Left ventricle myocardium inferior (tissue), 1 donor: ENCODE results near the gene ESPL1. TPM values are rescaled to one million over a fixed set of nuclear protein-coding genes. Genes with fewer than 3 reads are reported as not detected.

Experiments
- DNase-seq: peaks from one replicate; pipeline ENCODE4 v3.0.0-alpha.2; 2020
- H3K27ac ChIP-seq: fragments of 200-600 bp; replicated peaks from 2 replicates; pipeline ENCODE4 v1.8.0; 2021
- H3K27me3 ChIP-seq: fragments of 200-600 bp; 2 replicates; pipeline ENCODE4 v1.8.0; 2021; ENCODE audit warnings: low read depth
- H3K36me3 ChIP-seq: fragments of 200-600 bp; 2 replicates; pipeline ENCODE4 v1.8.0; 2021
- H3K4me1 ChIP-seq: fragments of 200-600 bp; 2 replicates; pipeline ENCODE4 v1.8.0; 2021
- H3K4me3 ChIP-seq: fragments of 200-600 bp; 2 replicates; pipeline ENCODE4 v1.8.0; 2021; ENCODE audit warnings: mild to moderate bottlenecking, moderate library complexity
- H3K9me3 ChIP-seq: fragments of 200-600 bp; replicated peaks from 2 replicates; pipeline ENCODE4 v1.8.0; 2021
- intact Hi-C: fragments of 100-400 bp; cut with micrococcal nuclease; formaldehyde crosslinking; loops from one replicate; pipeline ENCODE4 v1.11.0; 2022
- long read RNA-seq: library from polyadenylated mRNA; unstranded; transcript quantifications from one replicate; pipeline ENCODE4 v2.0.0, GENCODE V29; 2021
- total RNA-seq: library from RNA; stranded (reverse); fragmentation: NEBNext Ultra II Directional; extraction: Animal tissue kit (Norgen Biotek cat#: 25700); gene quantifications from one replicate; pipeline ENCODE4 v1.2.1, GENCODE V29; 2021
- TF ChIP-seq, protein P1 (sequence below): fragments of 200-600 bp; IDR thresholded peaks from 2 replicates; pipeline ENCODE4 v1.8.0; 2021; ENCODE audit warnings: antibody characterized with exemption, mild to moderate bottlenecking, borderline replicate concordance
- donor health status: DM: no; HTN: yes; CAD: no; lungs with severe emphysema.

ESPL1 gene
- total RNA-seq = 0.36 TPM
- long read RNA-seq = 0 reads

DNA sequence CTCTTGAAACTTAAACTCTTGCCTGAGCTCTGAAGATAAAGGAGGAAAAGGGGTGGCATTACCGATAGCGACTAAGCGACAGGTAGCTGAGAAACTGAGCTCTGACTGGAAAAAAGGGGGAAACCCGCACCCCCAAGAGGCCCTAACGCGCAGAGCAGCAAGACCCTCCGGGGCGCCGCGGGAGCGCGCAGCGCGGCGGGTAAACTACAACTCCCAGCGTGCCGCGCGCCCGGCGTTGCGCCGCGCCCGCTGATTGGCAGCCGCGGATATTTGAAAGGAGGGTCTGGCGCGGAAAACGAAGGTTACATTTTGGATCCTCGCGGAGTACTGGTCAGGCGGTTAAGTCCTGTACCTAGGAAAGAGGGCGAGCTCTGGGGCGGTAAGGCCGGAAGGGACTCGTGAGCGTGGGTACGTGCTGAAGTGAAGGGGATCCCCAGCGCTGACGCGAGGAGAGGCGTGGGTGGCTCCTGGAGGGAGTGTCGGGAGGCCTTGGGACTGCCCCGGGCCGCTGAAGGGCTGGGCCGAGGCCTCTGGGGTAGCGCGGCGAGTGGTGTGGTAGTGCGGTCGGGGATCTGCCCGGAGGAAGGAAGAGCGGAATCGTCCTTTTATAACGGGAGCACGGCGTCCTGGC, at the start of gene ESPL1:
TSS of gene ESPL1 (plus strand) at position 301 of the 631 bp plus-strand sequence. CDS start 468 bp downstream, outside the sequence.
- H3K4me1 ChIP-seq = peaks cover 15% of the 10 kb centered on the region
- TF ChIP-seq, protein P1, sequence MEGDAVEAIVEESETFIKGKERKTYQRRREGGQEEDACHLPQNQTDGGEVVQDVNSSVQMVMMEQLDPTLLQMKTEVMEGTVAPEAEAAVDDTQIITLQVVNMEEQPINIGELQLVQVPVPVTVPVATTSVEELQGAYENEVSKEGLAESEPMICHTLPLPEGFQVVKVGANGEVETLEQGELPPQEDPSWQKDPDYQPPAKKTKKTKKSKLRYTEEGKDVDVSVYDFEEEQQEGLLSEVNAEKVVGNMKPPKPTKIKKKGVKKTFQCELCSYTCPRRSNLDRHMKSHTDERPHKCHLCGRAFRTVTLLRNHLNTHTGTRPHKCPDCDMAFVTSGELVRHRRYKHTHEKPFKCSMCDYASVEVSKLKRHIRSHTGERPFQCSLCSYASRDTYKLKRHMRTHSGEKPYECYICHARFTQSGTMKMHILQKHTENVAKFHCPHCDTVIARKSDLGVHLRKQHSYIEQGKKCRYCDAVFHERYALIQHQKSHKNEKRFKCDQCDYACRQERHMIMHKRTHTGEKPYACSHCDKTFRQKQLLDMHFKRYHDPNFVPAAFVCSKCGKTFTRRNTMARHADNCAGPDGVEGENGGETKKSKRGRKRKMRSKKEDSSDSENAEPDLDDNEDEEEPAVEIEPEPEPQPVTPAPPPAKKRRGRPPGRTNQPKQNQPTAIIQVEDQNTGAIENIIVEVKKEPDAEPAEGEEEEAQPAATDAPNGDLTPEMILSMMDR = peak; percentile 58
- intact Hi-C loops = no loop called here
- no peaks in the 10 kb centered on the region for H3K27me3 ChIP-seq
- peak within 1 kb of the TSS; percentile 77 for H3K4me3 ChIP-seq
- peak; percentile 69 for DNase-seq
- H3K9me3 ChIP-seq = no peaks in the 10 kb centered on the region
- peak within 1 kb of the TSS; percentile 59 for H3K27ac ChIP-seq
- no peaks in the 10 kb centered on the region for H3K36me3 ChIP-seq

DNA sequence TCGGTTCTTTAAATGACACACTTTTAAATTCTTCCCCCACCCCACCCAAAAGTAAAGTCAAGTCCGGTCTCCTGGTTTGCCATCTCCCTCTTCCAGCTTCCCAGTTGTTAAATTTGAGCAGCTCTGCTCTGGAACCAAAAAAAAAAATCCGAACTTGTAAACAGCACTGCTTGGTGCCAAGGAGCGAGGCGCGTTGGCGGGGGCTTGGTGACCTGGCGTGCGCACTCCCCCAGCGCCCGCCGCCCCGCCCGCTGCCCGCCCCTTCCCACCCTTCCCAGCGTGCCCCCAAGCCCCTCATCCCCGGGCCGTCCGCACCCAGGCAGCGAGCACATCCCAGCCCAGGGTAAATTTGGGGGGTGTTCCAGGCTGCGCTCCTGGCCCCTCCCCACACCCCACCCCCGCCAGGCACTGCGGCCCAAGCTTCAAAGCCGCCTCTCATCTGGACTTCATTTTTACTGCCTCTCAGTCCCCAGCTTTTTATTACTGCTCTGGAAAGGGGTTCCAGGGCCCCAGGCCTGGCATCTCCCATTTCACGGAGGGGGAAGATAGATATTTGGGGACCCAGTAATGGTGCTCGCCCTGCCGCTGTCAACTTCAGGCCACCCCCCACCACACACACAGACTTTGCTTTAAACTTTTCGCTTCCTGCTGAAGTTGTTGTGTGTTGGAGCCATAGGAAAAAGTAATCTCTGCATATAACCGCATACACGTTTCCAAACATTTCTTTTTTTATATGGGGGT, 49.4 kb upstream of the ESPL1 start:
- H3K4me1 ChIP-seq = peaks cover 91% of the 10 kb centered on the region
- TF ChIP-seq, protein P1 = no peak
- peak overlapping the region; percentile 100 for H3K27ac ChIP-seq
- H3K27me3 ChIP-seq = no peaks in the 10 kb centered on the region
- intact Hi-C loops = no loop called here
- peak overlapping the region; percentile 84 for H3K4me3 ChIP-seq
- DNase-seq = peak; percentile 42
- peaks cover 9% of the 10 kb centered on the region for H3K36me3 ChIP-seq
- no peaks in the 10 kb centered on the region for H3K9me3 ChIP-seq

DNA sequence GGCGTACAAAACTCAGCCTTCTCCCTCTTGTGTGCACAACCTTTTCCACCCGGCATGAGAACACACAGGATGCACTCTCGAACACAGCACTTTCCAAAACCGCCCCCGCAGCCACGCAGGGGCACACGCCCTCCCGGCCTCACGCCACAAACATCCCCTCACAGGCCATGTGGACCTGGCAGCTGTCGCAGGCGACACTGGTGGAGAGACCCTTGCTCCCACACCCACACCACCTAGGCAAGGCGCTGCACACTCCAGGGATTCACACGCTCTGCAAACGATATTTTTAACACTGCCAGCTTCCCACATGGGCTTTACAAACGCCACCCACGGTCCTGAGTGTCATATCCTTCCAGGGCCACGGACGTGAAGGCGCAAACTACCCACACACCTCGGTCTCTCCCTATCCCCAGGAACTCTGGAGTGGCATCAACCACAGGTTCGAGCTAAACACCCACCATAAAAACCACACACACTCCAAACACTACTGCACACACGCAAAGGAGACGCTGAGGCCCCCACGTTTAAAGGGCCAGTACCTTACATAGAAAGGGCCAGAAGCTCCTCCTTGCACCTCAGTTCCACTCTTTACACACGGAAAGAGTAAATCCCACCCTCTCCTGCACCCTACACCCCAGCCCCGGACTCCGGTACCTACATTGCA, 48.7 kb upstream of the ESPL1 start:
- intact Hi-C loops = no loop called here
- Histone ChIP-seq H3K9me3 (no peaks in the 10 kb centered on the region), H3K27me3 (no peaks in the 10 kb centered on the region), H3K4me1 (peaks cover 91% of the 10 kb centered on the region), H3K27ac (peak overlapping the region; percentile 100), H3K4me3 (peak overlapping the region; percentile 84), H3K36me3 (peaks cover 2% of the 10 kb centered on the region)
- TF ChIP-seq, protein P1 = no peak
- DNase-seq = peak; percentile 51

DNA sequence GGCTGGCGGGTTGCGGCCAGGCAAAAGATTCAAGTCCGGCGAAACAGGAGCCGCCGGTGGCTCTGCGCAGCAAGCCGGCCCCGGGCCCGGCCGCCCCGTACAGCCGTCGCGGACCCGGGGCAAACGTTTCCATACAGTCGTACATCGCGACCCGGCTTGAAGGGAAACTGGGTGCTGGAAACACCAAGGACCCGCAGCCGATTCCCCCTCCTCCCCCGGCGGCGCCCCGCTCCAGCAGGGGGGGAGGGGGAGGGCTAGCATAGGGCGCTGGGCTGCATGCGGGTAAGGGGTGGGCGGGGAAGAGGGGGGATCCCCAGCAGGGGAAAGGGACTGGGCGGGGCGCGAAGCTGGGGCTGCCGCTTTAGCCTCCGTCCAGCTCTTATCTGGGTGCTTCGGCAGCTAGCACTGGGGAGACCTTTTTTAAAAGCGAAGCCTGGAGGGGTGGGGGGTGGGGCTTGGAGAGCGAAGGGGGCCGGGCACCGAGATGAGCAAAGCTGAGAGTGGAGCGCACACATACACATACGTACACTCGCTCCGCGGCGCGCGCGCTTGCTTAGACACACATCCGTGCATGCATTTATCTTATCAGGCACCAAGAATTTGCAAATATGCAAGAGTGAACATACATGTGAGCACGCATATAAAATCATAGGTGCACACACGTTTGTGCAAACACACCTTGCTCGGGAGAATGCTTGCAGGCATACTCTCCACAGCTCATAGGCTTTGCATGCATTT, 48.0 kb upstream of the ESPL1 start:
- peak overlapping the region; percentile 100 for H3K27ac ChIP-seq
- H3K9me3 ChIP-seq = no peaks in the 10 kb centered on the region
- TF ChIP-seq, protein P1 = no peak
- H3K27me3 ChIP-seq = no peaks in the 10 kb centered on the region
- intact Hi-C loops = no loop called here
- DNase-seq = peak; percentile 71
- peak overlapping the region; percentile 84 for H3K4me3 ChIP-seq
- H3K36me3 ChIP-seq = no peaks in the 10 kb centered on the region
- peaks cover 91% of the 10 kb centered on the region for H3K4me1 ChIP-seq

DNA sequence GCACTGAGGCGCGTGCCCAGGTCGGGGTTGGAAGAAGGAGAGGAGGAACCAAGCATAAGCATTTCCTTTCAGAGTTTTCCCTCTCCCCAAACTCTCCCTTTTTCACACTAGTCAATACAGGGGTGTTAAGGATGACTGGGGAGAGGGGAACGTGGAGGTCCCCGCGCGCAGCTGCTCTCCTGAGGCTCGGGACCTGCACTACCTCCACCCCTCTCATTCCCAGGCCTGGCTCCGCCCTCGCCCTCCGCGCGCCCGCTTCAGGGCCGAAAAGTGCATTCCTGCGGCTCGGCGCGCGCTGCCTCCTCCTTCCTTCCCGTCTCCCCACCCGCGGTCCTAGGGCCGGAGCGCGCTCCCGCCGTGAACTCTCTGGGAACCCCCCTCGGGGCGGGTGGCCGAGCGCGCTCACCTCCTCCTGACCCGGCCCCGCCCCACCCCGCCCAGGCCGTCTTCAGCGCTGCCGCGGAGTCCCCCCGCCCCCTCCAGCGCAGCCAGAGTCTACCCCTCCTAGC, 47.4 kb upstream of the ESPL1 start:
- TF ChIP-seq, protein P1 = no peak
- no peaks in the 10 kb centered on the region for H3K9me3 ChIP-seq
- H3K4me3 ChIP-seq = peak overlapping the region; percentile 84
- peaks cover 87% of the 10 kb centered on the region for H3K4me1 ChIP-seq
- no peaks in the 10 kb centered on the region for H3K27me3 ChIP-seq
- no peaks in the 10 kb centered on the region for H3K36me3 ChIP-seq
- peak overlapping the region; percentile 100 for H3K27ac ChIP-seq
- intact Hi-C loops = no loop called here
- peak; percentile 95 for DNase-seq
